Kidney (tissue), 14 donors: Measurements from ENCODE around the gene PLAC8. TPM values are rescaled to one million over a fixed set of nuclear protein-coding genes. Genes with fewer than 3 reads are reported as not detected.
"Not testable (repeated sequence)": the region's sequence is repeated elsewhere in the genome, so short reads cannot be mapped to it uniquely, and the experiment has no call there.

Experiments
- DNase-seq, 5 donors: peaks; one replicate each; pipeline ENCODE4 v3.0.0-alpha.2; 2013 to 2020
- FAIRE-seq: peaks from 2 replicates; lab custom pipeline; 2012; peaks lifted over from hg19 to GRCh38; lab: Jason Lieb, UNC
- H3K27ac ChIP-seq, 2 donors: one replicate each; pipeline ENCODE4 v1.7.0; 2013; ENCODE audit warnings: low read depth in 2 of 2, low read length in 2 of 2, inconsistent platforms in 1 of 2
- H3K27me3 ChIP-seq: one replicate; pipeline ENCODE4 v1.7.1; 2013; ENCODE audit warnings: low read length, inconsistent platforms; ENCODE audit not compliant: control insufficient read depth, insufficient read depth
- H3K36me3 ChIP-seq, 3 donors: one replicate each; pipeline versions ENCODE4 v1.7.0 to v1.7.1; 2013; ENCODE audit warnings: low read length in 3 of 3, control low read depth in 1 of 3, inconsistent platforms in 1 of 3; ENCODE audit not compliant: insufficient read depth in 3 of 3, control insufficient read depth in 2 of 3
- H3K4me1 ChIP-seq, 3 donors: one replicate each; pipeline versions ENCODE4 v1.7.0 to v1.7.1; 2013; ENCODE audit warnings: low read length in 3 of 3, inconsistent platforms in 1 of 3, low read depth in 1 of 3; ENCODE audit not compliant: control insufficient read depth in 2 of 3, insufficient read depth in 2 of 3
- H3K4me3 ChIP-seq, 3 donors: one replicate each; pipeline versions ENCODE4 v1.7.0 to v1.8.1; 2013; ENCODE audit warnings: low read length in 3 of 3, control low read depth in 1 of 3, inconsistent platforms in 1 of 3
- H3K9ac ChIP-seq, 3 donors: one replicate each; pipeline versions ENCODE4 v1.7.0 to v1.7.1; 2013; ENCODE audit warnings: low read length in 3 of 3, control low read depth in 1 of 3, inconsistent platforms in 1 of 3
- H3K9me3 ChIP-seq, 3 donors: one replicate each; pipeline versions ENCODE4 v1.7.0 to v1.7.1; 2013; ENCODE audit warnings: low read length in 3 of 3, control low read depth in 1 of 3, inconsistent platforms in 1 of 3; ENCODE audit not compliant: control insufficient read depth in 2 of 3, insufficient read depth in 1 of 3
- intact Hi-C: fragments of 100-400 bp; cut with DNase I; formaldehyde crosslinking; loops from one replicate; pipeline ENCODE4 v1.11.1; 2022
- polyA plus RNA-seq: library from polyadenylated mRNA; stranded (reverse); fragments of 350-450 nt; fragmentation: Illumina TruSeq; extraction: RNeasy Lipid Tissue Mini Kit (QIAGEN cat#74804); gene quantifications from one replicate; pipeline ENCODE4 v1.2.3, GENCODE V29; 2014; ENCODE audit warnings: low read depth, low replicate concordance; ENCODE audit not compliant: insufficient read depth
- total RNA-seq: library from RNA; stranded (reverse); fragmentation: NEBNext Ultra II Directional; extraction: Animal tissue kit (Norgen Biotek cat#: 25700); gene quantifications from one replicate; pipeline ENCODE4 v1.2.1, GENCODE V29; 2021
- TF ChIP-seq, protein P1 (sequence below): IDR thresholded peaks from 3 replicates; pipeline ENCODE4 v1.5.1; 2012; ENCODE audit warnings: mild to moderate bottlenecking, moderate library complexity, borderline replicate concordance; ENCODE audit not compliant: insufficient read depth; ENCODE audit errors: extremely low read depth
- donor health status: control.
- donor health status: control.
- donor health status: control.
- donor health status: control.
- donor health status: control.
- donor health status: DM: yes; HTN: yes; CAD: no.
- donor health status: Normal renal cell carcinoma (clear cell type).

PLAC8 gene
- total and polyA plus RNA-seq, 2 donors from 2014 or later = 3.6 to 10.3 TPM

DNA sequence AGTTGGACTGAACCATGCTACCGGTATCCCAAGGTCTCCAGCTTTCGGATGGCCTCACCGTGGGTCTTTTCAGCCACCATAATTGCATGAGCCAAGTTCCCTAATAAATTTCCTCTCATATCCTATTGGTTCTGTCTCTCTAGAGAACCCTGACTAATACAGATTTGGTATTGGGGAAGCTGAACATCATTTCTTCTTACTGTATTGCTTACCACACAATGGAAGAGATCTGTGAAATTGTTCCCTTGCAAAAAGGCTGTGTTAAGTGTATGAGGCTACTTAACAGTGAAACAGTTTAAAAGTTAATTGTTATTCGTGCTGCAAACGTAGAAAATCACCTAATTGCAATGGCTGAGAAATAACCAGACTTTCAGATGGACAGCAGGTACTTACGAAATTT is 34.0 kb downstream of the PLAC8 start:
- FAIRE-seq = no peak
- intact Hi-C loops = loop anchor here (10.0 kb wide), 1 partner anchor 154 kb away; no protein-coding TSS in a partner anchor
- no peak for DNase-seq
- TF ChIP-seq, protein P1, sequence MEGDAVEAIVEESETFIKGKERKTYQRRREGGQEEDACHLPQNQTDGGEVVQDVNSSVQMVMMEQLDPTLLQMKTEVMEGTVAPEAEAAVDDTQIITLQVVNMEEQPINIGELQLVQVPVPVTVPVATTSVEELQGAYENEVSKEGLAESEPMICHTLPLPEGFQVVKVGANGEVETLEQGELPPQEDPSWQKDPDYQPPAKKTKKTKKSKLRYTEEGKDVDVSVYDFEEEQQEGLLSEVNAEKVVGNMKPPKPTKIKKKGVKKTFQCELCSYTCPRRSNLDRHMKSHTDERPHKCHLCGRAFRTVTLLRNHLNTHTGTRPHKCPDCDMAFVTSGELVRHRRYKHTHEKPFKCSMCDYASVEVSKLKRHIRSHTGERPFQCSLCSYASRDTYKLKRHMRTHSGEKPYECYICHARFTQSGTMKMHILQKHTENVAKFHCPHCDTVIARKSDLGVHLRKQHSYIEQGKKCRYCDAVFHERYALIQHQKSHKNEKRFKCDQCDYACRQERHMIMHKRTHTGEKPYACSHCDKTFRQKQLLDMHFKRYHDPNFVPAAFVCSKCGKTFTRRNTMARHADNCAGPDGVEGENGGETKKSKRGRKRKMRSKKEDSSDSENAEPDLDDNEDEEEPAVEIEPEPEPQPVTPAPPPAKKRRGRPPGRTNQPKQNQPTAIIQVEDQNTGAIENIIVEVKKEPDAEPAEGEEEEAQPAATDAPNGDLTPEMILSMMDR = no peak
- no peaks in the 10 kb centered on the region for H3K4me1 ChIP-seq
- H3K4me3 ChIP-seq = no peak overlapping the region
- H3K9ac ChIP-seq = no peak overlapping the region
- no peak overlapping the region for H3K27ac ChIP-seq
- H3K9me3 ChIP-seq = no peaks in the 10 kb centered on the region
- H3K27me3 ChIP-seq = no peaks in the 10 kb centered on the region
- peaks cover 2 to 5% (median 5%) of the 10 kb centered on the region in 3 donors for H3K36me3 ChIP-seq

DNA sequence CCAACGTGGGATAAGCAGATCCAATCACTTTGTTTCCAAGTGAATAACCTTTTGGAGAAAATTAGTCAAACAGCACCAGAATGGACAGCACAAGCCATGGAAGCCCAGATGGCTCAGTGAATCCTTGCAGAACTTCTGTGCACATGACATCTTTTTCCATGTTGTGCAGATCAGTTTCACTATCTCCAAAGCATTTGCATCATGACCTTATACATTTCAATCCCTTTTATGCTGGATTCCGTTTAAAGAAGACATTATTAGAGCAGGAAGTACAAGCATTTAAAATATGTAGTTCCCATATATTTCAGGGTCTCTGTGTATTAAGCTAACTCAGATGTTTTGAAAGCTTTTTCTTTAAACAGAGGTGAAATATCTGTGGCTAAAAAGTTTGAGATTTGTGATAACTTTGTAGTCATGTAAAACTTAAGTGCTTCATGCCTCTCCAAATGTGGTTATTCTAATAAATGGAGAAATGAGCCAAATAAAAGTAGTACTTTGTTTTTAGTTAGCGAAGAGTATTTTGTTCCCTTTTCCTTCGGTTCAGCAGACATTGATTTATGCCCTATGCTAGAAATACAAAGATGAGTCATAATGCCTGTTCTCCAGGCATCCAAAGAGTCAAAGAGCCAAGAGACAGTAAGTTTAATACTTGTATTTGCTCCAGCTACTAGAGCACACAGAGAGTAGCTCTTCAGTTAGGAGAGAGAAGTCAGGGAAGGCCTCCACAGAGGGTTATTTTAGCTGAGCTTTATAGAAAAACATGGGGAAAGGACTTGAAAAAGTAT is 39.0 kb downstream of the PLAC8 start:
- no peak overlapping the region for H3K4me3 ChIP-seq
- FAIRE-seq = no peak
- H3K27ac ChIP-seq = no peak overlapping the region
- TF ChIP-seq, protein P1 = no peak
- H3K9ac ChIP-seq = no peak overlapping the region
- intact Hi-C loops = loop anchor here (10.0 kb wide), 1 partner anchor 189 kb away; no protein-coding TSS in a partner anchor
- no peaks in the 10 kb centered on the region for H3K9me3 ChIP-seq
- no peak for DNase-seq
- no peaks in the 10 kb centered on the region for H3K4me1 ChIP-seq
- H3K36me3 ChIP-seq = peaks cover 4 to 12% (median 11%) of the 10 kb centered on the region in 3 donors
- no peaks in the 10 kb centered on the region for H3K27me3 ChIP-seq

DNA sequence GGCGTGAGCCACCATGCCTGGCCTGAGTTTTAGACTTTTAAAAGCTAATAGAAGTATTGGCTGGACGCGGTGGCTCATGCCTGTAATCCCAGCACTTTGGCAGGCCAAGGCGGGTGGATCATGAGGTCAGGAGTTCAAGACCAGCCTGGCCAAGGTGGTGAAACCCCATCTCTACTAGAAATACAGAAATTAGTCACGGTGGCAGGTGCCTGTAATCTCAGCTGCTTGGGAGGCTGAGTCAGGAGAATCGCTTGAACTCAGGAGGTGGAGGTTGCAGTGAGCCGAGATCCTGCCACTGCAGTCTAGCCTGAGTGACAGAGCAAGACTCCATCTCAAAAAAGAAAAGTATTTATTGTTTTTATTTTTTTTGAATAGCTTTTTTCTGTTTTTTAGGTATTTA is 39.7 kb downstream of the PLAC8 start:
- intact Hi-C loops = loop anchor here (10.0 kb wide), 1 partner anchor 190 kb away; no protein-coding TSS in a partner anchor
- H3K9ac ChIP-seq, H3K4me1 ChIP-seq, H3K4me3 ChIP-seq, H3K27ac ChIP-seq, H3K27me3 ChIP-seq, DNase-seq, H3K9me3 ChIP-seq, FAIRE-seq: not testable (repeated sequence)
- H3K36me3 ChIP-seq = peaks cover 4 to 16% (median 11%) of the 10 kb centered on the region in 3 donors

DNA sequence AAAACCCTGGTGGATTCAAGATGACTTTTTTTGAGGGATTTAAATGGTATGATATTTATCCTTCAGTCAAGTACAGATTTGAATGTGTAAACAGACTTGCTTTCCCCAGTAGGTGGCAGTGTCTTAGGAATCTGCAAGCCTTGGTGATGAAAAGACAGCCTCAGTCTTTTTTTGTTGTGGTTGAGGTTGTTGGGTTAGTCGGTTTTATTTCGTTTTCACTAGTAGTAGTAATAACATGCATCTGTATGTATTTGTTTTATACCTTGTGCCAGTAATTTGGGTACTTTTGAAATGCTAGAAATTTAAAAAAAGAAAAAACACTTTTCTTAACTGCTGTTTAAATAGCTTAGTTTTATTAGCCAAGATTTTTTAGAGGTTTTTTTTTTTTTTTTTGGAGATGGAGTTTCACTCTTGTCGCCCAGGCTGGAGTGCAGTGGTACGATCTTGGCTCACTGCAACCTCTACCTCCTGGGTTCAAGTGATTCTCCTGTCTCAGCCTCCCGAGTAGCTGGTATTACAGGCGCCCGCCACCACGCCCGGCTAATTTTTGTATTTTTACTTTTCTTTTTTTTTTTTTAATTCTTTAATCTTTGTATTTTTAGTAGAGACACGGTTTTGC is 40.3 kb downstream of the PLAC8 start:
- TF ChIP-seq, protein P1 = peak; percentile 71
- H3K4me3 ChIP-seq = no peak overlapping the region
- peaks cover 4 to 17% (median 14%) of the 10 kb centered on the region in 3 donors for H3K36me3 ChIP-seq
- FAIRE-seq (peak; percentile 65), DNase-seq (peak in 2 of 5 donors; percentile 56 to 81)
- intact Hi-C loops = loop anchor here (10.0 kb wide), 1 partner anchor 191 kb away; no protein-coding TSS in a partner anchor
- no peak overlapping the region for H3K9ac ChIP-seq
- no peaks in the 10 kb centered on the region for H3K9me3 ChIP-seq
- H3K27me3 ChIP-seq = no peaks in the 10 kb centered on the region
- H3K27ac ChIP-seq = no peak overlapping the region
- no peaks in the 10 kb centered on the region for H3K4me1 ChIP-seq
